GM18517 (cell line): ENCODE results near the gene COL18A1.

Source experiments
- ATAC-seq: cut with Tn5 transposase; IDR thresholded peaks from one replicate; pipeline ENCODE4 v1.9.1; 2021; ENCODE audit warnings: mild to moderate bottlenecking, moderate library complexity; ENCODE audit not compliant: unreplicated experiment

COL18A1 gene

GRCh38 chr21:45412491-45412890 is 7.5 kb downstream of the COL18A1 start:
- ATAC-seq, result no peak

- ATAC-seq, result no peak
Measured at GRCh38 chr21:45412909-45413611, 8.1 kb downstream of the COL18A1 start.

- no peak for ATAC-seq
Measured at GRCh38 chr21:45413922-45414321, 9.0 kb downstream of the COL18A1 start.

- ATAC-seq, result no peak
Measured at GRCh38 chr21:45414396-45415187, 9.6 kb downstream of the COL18A1 start.

GRCh38 chr21:45415188-45415942 is 10.4 kb downstream of the COL18A1 start:
- ATAC-seq, result no peak

- no peak for ATAC-seq
Measured at GRCh38 chr21:45415943-45416611, 11.1 kb downstream of the COL18A1 start.

GRCh38 chr21:45416620-45417019 is 11.7 kb downstream of the COL18A1 start:
- ATAC-seq, result no peak

- ATAC-seq, result no peak
Measured at GRCh38 chr21:45417256-45417950, 12.4 kb downstream of the COL18A1 start.

- no peak for ATAC-seq
Measured at GRCh38 chr21:45417951-45418300, 13.0 kb downstream of the COL18A1 start.

GRCh38 chr21:45418301-45419071 is 13.5 kb downstream of the COL18A1 start:
- no peak for ATAC-seq

- no peak for ATAC-seq
Measured at GRCh38 chr21:45419162-45419561, 14.2 kb downstream of the COL18A1 start.

- ATAC-seq, result no peak
Measured at GRCh38 chr21:45420061-45421041, 15.4 kb downstream of the COL18A1 start.

- ATAC-seq, result no peak
Measured at GRCh38 chr21:45421071-45421845, 16.3 kb downstream of the COL18A1 start.

GRCh38 chr21:45421846-45422775 is 17.1 kb downstream of the COL18A1 start:
- ATAC-seq, result no peak

GRCh38 chr21:45423201-45423955 is 18.4 kb downstream of the COL18A1 start:
- ATAC-seq, result no peak
